ENCODE data around the gene SLC6A18. TPM values are rescaled to one million over a fixed set of nuclear protein-coding genes. Genes with fewer than 3 reads are reported as not detected.

Gene SLC6A18
- total and polyA plus RNA-seq, 2 donors from 2014 or later: 1.5 TPM; not detected in 1

GRCh38 chr5:1235838-1236237 lies 10.7 kb downstream of the SLC6A18 start:
- Histone ChIP-seq H3K9me3 (ENCODE audit: control insufficient read depth in 2 of 3, insufficient read depth in 1 of 3, low read length in 3 of 3) (peaks cover 0 to 4% (median 0%) of the 10 kb centered on the region in 3 donors), H3K27ac (ENCODE audit: low read depth in 2 of 2, low read length in 2 of 2) (no peak overlapping the region), H3K4me1 (ENCODE audit: control insufficient read depth in 2 of 3, insufficient read depth in 2 of 3, low read depth in 1 of 3, low read length in 3 of 3) (no peaks in the 10 kb centered on the region), H3K36me3 (ENCODE audit: control insufficient read depth in 2 of 3, insufficient read depth in 3 of 3, low read length in 3 of 3) (no peaks in the 10 kb centered on the region), H3K4me3 (ENCODE audit: low read length in 3 of 3) (no peak overlapping the region), H3K9ac (ENCODE audit: low read length in 3 of 3) (no peak overlapping the region), H3K27me3 (ENCODE audit: control insufficient read depth, insufficient read depth, low read length) (no peaks in the 10 kb centered on the region)
- no peak for FAIRE-seq
- DNase-seq: no peak
- TF ChIP-seq, protein P1, sequence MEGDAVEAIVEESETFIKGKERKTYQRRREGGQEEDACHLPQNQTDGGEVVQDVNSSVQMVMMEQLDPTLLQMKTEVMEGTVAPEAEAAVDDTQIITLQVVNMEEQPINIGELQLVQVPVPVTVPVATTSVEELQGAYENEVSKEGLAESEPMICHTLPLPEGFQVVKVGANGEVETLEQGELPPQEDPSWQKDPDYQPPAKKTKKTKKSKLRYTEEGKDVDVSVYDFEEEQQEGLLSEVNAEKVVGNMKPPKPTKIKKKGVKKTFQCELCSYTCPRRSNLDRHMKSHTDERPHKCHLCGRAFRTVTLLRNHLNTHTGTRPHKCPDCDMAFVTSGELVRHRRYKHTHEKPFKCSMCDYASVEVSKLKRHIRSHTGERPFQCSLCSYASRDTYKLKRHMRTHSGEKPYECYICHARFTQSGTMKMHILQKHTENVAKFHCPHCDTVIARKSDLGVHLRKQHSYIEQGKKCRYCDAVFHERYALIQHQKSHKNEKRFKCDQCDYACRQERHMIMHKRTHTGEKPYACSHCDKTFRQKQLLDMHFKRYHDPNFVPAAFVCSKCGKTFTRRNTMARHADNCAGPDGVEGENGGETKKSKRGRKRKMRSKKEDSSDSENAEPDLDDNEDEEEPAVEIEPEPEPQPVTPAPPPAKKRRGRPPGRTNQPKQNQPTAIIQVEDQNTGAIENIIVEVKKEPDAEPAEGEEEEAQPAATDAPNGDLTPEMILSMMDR (IDR thresholded peaks at IDR 0.05; ENCODE audit: borderline replicate concordance, extremely low read depth, insufficient read depth): no peak
- intact Hi-C loops (cut with DNase I): no loop called here

GRCh38 chr5:1239505-1240251 lies 14.5 kb downstream of the SLC6A18 start:
- intact Hi-C loops (cut with DNase I): no loop called here
- peaks cover 0 to 4% (median 0%) of the 10 kb centered on the region in 3 donors for H3K9me3 ChIP-seq (ENCODE audit: control insufficient read depth in 2 of 3, insufficient read depth in 1 of 3, low read length in 3 of 3)
- H3K27me3 ChIP-seq (ENCODE audit: control insufficient read depth, insufficient read depth, low read length): no peaks in the 10 kb centered on the region
- FAIRE-seq (no peak), DNase-seq (peak in 2 of 5 donors; percentile 48 to 49)
- H3K36me3 ChIP-seq (ENCODE audit: control insufficient read depth in 2 of 3, insufficient read depth in 3 of 3, low read length in 3 of 3): no peaks in the 10 kb centered on the region
- no peaks in the 10 kb centered on the region for H3K4me1 ChIP-seq (ENCODE audit: control insufficient read depth in 2 of 3, insufficient read depth in 2 of 3, low read depth in 1 of 3, low read length in 3 of 3)
- no peak overlapping the region for H3K27ac ChIP-seq (ENCODE audit: low read depth in 2 of 2, low read length in 2 of 2)
- H3K9ac ChIP-seq (ENCODE audit: low read length in 3 of 3): no peak overlapping the region
- TF ChIP-seq, protein P1 (IDR thresholded peaks at IDR 0.05; ENCODE audit: borderline replicate concordance, extremely low read depth, insufficient read depth): no peak
- no peak overlapping the region for H3K4me3 ChIP-seq (ENCODE audit: low read length in 3 of 3)

DNA sequence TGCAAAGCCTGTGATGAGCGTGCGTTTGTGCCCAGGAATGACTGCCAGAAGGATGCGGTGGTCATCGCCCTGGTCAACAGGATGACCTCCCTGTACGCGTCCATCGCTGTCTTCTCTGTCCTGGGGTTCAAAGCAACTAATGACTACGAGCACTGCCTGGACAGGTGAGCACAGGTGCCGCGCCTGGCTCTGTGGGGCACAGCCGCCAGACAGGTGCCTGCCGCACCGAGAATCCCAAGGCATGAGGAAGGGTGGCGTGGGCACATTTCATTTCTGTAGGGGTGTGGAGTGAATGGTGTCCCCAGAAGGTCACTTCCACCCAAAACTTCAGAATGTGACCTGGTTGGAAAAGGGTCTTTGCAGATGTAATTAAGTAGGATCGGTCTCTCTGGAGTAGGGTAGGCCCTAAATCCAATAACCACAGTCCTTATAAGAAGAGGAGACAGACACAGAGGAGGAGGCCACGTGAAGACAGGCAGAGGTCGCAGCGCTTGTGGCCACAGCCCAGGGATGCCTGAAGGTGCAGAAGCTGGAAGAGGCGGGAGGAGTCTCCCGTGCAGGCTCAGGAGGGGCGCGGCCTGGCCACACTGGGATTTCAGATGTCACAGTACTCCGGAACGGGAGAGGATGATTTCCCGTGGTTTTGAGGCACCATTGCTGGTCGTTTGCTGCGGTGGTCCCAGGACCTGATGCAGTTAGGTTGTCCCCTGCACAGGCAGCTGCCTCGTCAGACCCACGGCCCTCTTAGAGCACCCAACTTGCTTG lies 15.5 kb downstream of the SLC6A18 start:
- H3K4me3 ChIP-seq (ENCODE audit: low read length in 3 of 3): no peak overlapping the region
- H3K27me3 ChIP-seq (ENCODE audit: control insufficient read depth, insufficient read depth, low read length): no peaks in the 10 kb centered on the region
- H3K27ac ChIP-seq (ENCODE audit: low read depth in 2 of 2, low read length in 2 of 2): no peak overlapping the region
- TF ChIP-seq, protein P1 (IDR thresholded peaks at IDR 0.05; ENCODE audit: borderline replicate concordance, extremely low read depth, insufficient read depth): no peak
- H3K9me3 ChIP-seq (ENCODE audit: control insufficient read depth in 2 of 3, insufficient read depth in 1 of 3, low read length in 3 of 3): no peaks in the 10 kb centered on the region
- FAIRE-seq (no peak), DNase-seq (no peak)
- no peaks in the 10 kb centered on the region for H3K4me1 ChIP-seq (ENCODE audit: control insufficient read depth in 2 of 3, insufficient read depth in 2 of 3, low read depth in 1 of 3, low read length in 3 of 3)
- intact Hi-C loops (cut with DNase I): no loop called here
- H3K9ac ChIP-seq (ENCODE audit: low read length in 3 of 3): no peak overlapping the region
- no peaks in the 10 kb centered on the region for H3K36me3 ChIP-seq (ENCODE audit: control insufficient read depth in 2 of 3, insufficient read depth in 3 of 3, low read length in 3 of 3)

Data from kidney (tissue), 14 donors.